PC-3 (cell line): ENCODE results near the gene RBM10. TPM values are rescaled to one million over a fixed set of nuclear protein-coding genes. Genes with fewer than 3 reads are reported as not detected.

ENCODE experiments used
- ATAC-seq: fragments of 200-7000 bp; cut with Tn5 transposase; 2 replicates; pipeline ENCODE4 v1.9.1; 2020; ENCODE audit warnings: mild to moderate bottlenecking, moderate library complexity
- BruUV-seq: library from RNA; stranded (reverse); fragments of 400-500 nt; replicated peaks from 2 replicates; lab custom pipeline; 2021; lab: Mats Ljungman, UMichigan
- CTCF ChIA-PET: fragments of 300-600 bp; sonication (Branson Sonifier 250); formaldehyde crosslinking; loops from one replicate; lab custom pipeline; 2022; ENCODE audit warnings: antibody characterized with exemption; lab: Charles Lee
- POLR2A ChIA-PET: fragments of 300-600 bp; sonication (Branson Sonifier 250); formaldehyde crosslinking; loops from one replicate; lab custom pipeline; 2022; ENCODE audit warnings: antibody characterized with exemption; ENCODE audit not compliant: unreplicated experiment; lab: Charles Lee
- DNase-seq: peaks from one replicate; pipeline ENCODE4 v3.0.0-alpha.2; 2015
- H2AFZ ChIP-seq: fragments of 300-600 bp; sonication (generic); 2 replicates; pipeline ENCODE4 v1.6.0; 2016; ENCODE audit warnings: antibody characterized with exemption, low read length
- H3F3A ChIP-seq: fragments of 300-600 bp; sonication (generic); one replicate; pipeline ENCODE4 v1.6.0; 2017; ENCODE audit warnings: antibody characterized with exemption, low read length, control low read depth, mild to moderate bottlenecking; ENCODE audit not compliant: unreplicated experiment
- H3K27ac ChIP-seq: fragments of 300-600 bp; sonication (generic); 2 replicates; pipeline ENCODE4 v1.5.1; 2016; ENCODE audit warnings: mild to moderate bottlenecking, low read length
- H3K27me3 ChIP-seq: fragments of 300-600 bp; sonication (generic); 2 replicates; pipeline ENCODE4 v1.6.1; 2016; ENCODE audit warnings: low read length, mixed read lengths
- H3K36me3 ChIP-seq: fragments of 300-600 bp; sonication (generic); 2 replicates; pipeline ENCODE4 v1.6.1; 2016; ENCODE audit warnings: low read depth, mixed run types, low read length, mixed read lengths
- H3K4me1 ChIP-seq: fragments of 300-600 bp; sonication (generic); 2 replicates; pipeline ENCODE4 v1.5.1; 2016; ENCODE audit warnings: low read length; ENCODE audit not compliant: insufficient read depth
- H3K4me2 ChIP-seq: fragments of 300-600 bp; sonication (generic); 2 replicates; pipeline ENCODE4 v1.6.0; 2016; ENCODE audit warnings: low read length
- H3K4me3 ChIP-seq: fragments of 300-600 bp; sonication (generic); 2 replicates; pipeline ENCODE4 v1.5.1; 2016; ENCODE audit warnings: mild to moderate bottlenecking, low read length, mixed read lengths
- H3K79me2 ChIP-seq: fragments of 300-600 bp; sonication (generic); 2 replicates; pipeline ENCODE4 v1.6.1; 2017; ENCODE audit warnings: low read length, mixed read lengths
- H3K9ac ChIP-seq: fragments of 300-600 bp; sonication (generic); 2 replicates; pipeline ENCODE4 v1.6.0; 2016; ENCODE audit warnings: mild to moderate bottlenecking, low read length
- H3K9me2 ChIP-seq: fragments of 300-600 bp; sonication (generic); replicated peaks from 2 replicates; pipeline ENCODE4 v1.6.1; 2016; ENCODE audit warnings: mixed run types, low read length, mixed read lengths
- H3K9me3 ChIP-seq: fragments of 300-600 bp; sonication (generic); 2 replicates; pipeline ENCODE4 v1.6.1; 2016; ENCODE audit warnings: low read length, mixed read lengths
- H4K20me1 ChIP-seq: fragments of 300-600 bp; sonication (generic); 2 replicates; pipeline ENCODE4 v1.6.1; 2016; ENCODE audit warnings: low read length, mixed read lengths
- EZH2 ChIP-seq: fragments of 300-600 bp; sonication (generic); IDR thresholded peaks from one replicate; pipeline ENCODE4 v1.6.1; 2017; ENCODE audit warnings: antibody characterized with exemption, mild to moderate bottlenecking, low read length; ENCODE audit not compliant: unreplicated experiment
- EZH2phosphoT487 ChIP-seq: fragments of 300-600 bp; sonication (generic); IDR thresholded peaks from 2 replicates; pipeline ENCODE4 v1.6.1; 2018; ENCODE audit warnings: mild to moderate bottlenecking, antibody characterized with exemption, low read length, borderline replicate concordance
- intact Hi-C: fragments of 100-400 bp; cut with micrococcal nuclease; formaldehyde crosslinking; loops from 2 replicates; pipeline ENCODE4 v1.9.0; 2023
- total RNA-seq: library from RNA; depleted of rRNA; stranded (reverse); fragments of >200 nt; gene quantifications from 2 replicates; pipeline ENCODE4 v1.2.3, GENCODE V29; 2014
- TF ChIP-seq, protein P1 (sequence below): fragments of 300-600 bp; sonication (generic); conservative IDR thresholded peaks from 2 replicates; pipeline ENCODE4 v1.5.1; 2017; ENCODE audit warnings: antibody characterized with exemption, low read depth, mild to moderate bottlenecking, low read length

Gene RBM10
- total RNA-seq, 1 experiment from 2014 or later: 71.5 TPM

DNA sequence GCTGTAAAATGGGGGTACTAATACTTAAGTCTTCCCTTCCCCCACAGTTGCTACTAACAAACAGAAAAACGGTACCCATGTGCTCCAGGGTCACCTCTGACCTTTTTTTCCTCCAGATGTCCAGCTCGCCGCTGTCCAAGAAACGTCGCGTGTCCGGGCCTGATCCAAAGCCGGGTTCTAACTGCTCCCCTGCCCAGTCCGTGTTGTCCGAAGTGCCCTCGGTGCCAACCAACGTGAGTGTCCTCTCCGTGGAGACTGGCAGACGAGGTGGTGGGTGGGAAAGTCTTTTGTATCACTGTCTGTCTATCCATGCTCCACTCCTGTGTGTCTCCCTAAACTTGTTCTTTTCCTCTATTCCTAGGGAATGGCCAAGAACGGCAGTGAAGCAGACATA is 53.7 kb downstream of the RBM10 start:
- Histone ChIP-seq H3K9me3 (no peaks in the 10 kb centered on the region), H3K9me2 (no peaks in the 10 kb centered on the region), H3F3A (peaks cover 4% of the 10 kb centered on the region), H3K36me3 (peaks cover 50% of the 10 kb centered on the region), H4K20me1 (peaks cover 33% of the 10 kb centered on the region), H3K4me2 (no peak overlapping the region), H3K4me1 (peaks cover 41% of the 10 kb centered on the region), H3K79me2 (peaks cover 69% of the 10 kb centered on the region), H3K9ac (no peak overlapping the region), H3K27ac (no peak overlapping the region), H2AFZ (no peak overlapping the region), H3K27me3 (no peaks in the 10 kb centered on the region), H3K4me3 (no peak overlapping the region)
- DNase-seq (no peak), ATAC-seq (no peak)
- no peak for TF ChIP-seq EZH2
- TF ChIP-seq, protein P1, sequence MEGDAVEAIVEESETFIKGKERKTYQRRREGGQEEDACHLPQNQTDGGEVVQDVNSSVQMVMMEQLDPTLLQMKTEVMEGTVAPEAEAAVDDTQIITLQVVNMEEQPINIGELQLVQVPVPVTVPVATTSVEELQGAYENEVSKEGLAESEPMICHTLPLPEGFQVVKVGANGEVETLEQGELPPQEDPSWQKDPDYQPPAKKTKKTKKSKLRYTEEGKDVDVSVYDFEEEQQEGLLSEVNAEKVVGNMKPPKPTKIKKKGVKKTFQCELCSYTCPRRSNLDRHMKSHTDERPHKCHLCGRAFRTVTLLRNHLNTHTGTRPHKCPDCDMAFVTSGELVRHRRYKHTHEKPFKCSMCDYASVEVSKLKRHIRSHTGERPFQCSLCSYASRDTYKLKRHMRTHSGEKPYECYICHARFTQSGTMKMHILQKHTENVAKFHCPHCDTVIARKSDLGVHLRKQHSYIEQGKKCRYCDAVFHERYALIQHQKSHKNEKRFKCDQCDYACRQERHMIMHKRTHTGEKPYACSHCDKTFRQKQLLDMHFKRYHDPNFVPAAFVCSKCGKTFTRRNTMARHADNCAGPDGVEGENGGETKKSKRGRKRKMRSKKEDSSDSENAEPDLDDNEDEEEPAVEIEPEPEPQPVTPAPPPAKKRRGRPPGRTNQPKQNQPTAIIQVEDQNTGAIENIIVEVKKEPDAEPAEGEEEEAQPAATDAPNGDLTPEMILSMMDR: no peak
- TF ChIP-seq EZH2phosphoT487: no peak
- intact Hi-C loops: loop anchor here (10.0 kb wide), 1 partner anchor 456 kb away; the partner anchor contains the start of genes ELK1 and UXT
- ChIA-PET POLR2A (no interaction called here), CTCF (no interaction called here)
- BruUV-seq: no TSS peak

DNA sequence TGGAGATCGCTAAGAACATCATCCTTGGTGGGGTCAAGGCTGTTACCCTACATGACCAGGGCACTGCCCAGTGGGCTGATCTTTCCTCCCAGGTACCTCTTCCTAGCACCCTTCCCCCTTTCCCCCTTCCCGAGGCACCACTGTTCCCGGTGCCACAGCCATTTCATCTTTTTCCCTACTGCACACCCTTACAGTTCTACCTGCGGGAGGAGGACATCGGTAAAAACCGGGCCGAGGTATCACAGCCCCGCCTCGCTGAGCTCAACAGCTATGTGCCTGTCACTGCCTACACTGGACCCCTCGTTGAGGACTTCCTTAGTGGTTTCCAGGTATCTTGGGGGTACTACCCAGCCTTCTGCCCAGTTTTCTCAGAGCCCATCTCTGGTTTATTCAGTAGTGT is 54.3 kb downstream of the RBM10 start:
- H3K36me3 ChIP-seq: peaks cover 53% of the 10 kb centered on the region
- peaks cover 33% of the 10 kb centered on the region for H4K20me1 ChIP-seq
- ChIA-PET POLR2A (no interaction called here), CTCF (no interaction called here)
- intact Hi-C loops: loop anchor here (10.0 kb wide), 1 partner anchor 456 kb away; the partner anchor contains the start of genes ELK1 and UXT
- BruUV-seq: no TSS peak
- no peak for DNase-seq
- H3K4me3 ChIP-seq: no peak overlapping the region
- H3K4me1 ChIP-seq: peaks cover 41% of the 10 kb centered on the region
- H3K79me2 ChIP-seq: peaks cover 63% of the 10 kb centered on the region
- peaks cover 4% of the 10 kb centered on the region for H3F3A ChIP-seq
- no peak overlapping the region for H3K9ac ChIP-seq
- no peak for ATAC-seq
- H2AFZ ChIP-seq: no peak overlapping the region
- no peak overlapping the region for H3K4me2 ChIP-seq
- H3K27me3 ChIP-seq: no peaks in the 10 kb centered on the region
- H3K27ac ChIP-seq: no peak overlapping the region
- no peaks in the 10 kb centered on the region for H3K9me3 ChIP-seq
- no peaks in the 10 kb centered on the region for H3K9me2 ChIP-seq
- TF ChIP-seq EZH2phosphoT487: no peak
- TF ChIP-seq, protein P1: no peak
- TF ChIP-seq EZH2: no peak
